ENCODE results near the gene HTT.

HTT gene

DNA sequence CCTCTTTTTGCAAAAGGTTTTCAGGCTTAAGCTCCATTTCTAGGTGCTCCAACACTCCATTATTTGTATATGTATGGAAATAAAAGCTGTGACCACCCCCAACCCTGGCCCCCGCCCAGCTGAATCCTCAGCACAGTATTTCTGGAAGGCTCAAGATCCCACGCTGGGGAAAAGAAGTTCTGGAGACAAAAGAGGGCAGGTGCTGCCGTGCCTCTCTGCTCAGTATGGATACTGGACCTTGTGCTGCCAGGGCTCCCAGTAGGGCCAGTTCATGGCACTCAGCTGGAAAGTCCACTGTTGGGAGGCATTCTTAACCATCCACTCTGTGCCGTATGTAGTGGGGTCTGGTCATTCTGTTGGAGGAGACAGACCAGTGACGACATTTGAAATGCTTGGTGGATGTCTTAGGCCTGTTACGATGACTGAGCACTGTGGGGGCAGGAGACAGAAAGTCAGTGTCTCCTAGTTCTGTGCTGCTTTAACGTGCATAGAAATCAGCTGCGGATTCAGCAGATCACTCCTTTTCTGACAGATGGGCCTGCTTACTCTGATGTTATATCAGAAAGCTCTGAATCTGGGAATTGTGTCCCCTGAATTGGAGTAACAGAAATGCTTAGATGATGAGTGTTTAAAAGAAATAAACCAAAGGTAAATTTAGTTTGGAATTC is 126.1 kb downstream of the HTT start:
- DNase-seq (ENCODE audit: low spot score) = no peak

DNA sequence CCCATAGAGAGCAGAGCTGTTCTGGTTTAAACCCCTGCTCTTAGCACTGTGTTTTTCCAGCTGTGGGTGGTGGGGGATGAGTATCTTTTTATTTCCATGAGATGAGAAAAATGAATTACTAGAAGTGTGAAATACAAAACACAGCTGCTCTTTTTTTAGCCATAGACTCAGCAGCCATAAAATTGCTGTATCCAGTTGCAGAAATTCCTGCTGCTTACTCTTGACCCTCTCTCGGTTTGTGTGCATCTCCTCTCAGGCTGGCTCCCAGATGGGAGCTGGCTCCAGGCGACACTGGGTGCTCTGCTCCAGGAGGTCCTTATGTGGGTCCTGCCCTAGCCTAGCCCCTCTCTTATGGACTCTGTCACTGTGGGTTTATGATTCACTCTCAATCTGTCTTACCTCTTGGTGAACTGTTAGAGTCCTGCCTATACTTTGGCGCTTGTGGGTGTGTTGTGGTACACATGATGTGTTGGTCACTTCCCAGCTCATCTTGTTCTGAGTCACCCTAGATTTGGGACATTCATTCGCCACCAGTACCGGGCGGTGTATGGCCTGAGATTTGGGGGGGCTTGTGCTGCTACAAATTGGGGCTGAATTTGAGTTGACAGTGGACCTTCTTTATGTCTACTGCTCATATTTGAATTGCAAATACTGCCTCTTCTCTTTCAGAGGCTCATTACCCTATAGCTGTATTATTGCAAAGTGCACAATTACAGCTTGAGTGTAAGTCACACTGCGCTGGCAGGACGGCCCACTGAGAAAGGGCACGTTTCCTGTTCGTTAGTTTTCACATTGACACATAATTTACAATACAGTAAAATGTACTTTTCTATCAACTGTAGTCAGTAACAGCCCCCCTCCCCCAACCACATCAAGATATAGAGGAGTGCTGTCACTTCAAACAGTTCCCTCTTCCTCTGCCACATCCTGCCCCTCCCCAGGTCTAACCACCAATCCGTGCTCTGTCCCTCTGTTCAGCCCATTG is 127.5 kb downstream of the HTT start:
- DNase-seq (ENCODE audit: low spot score) = no peak

DNA sequence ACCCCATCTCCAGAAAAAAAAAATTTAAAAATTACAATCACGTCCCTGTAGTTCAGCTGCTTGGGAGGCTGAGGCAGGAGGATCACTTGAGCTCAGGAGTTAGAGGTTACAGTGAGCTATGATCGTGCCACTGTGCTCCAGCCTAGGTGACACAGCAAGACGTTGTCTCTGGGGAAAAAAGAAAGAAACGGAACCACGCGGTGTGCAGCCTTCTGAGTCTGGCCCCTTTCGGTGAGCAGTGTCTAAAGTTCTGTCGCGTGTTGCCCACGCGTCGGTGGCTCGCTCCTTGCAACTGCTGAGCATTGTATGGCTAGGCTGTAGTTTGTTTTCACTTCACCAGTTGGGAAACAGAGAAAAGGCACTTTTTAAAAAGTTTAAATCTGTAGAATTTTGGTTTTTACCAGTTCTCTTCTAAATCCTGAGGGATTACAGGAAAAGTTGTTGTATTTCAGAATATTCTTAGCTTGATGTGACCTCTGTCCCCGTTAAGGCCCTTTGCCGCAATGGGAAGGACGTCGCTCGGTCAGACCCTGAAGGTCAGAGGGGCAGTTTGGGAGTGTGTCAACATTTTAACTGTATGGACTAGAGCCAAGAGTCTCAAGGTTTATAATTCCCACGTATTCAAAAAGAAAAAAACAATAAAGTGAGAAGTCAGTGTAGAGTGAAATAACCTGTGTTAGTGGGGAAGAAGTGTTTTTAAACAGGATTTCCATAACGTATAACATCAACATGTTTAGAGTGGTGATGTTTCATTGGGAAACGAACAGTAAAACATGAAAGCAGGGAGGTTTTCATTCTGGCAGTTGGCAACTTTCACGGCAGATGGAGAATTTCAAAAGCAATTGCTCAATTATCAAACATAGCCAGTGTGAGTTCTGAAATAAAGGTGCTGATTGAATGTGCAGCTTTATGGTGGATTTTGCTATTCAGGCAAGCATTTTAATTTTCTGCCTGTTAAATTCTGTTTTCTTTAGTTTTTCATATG is 128.6 kb downstream of the HTT start:
- no peak for DNase-seq (ENCODE audit: low spot score)

GRCh38 chr4:3203971-3204431 is 129.5 kb downstream of the HTT start:
- DNase-seq (ENCODE audit: low spot score) = no peak

GRCh38 chr4:3205995-3206394 is 131.5 kb downstream of the HTT start:
- no peak for DNase-seq (ENCODE audit: low spot score)

GRCh38 chr4:3206439-3207100 is 132.1 kb downstream of the HTT start:
- no peak for DNase-seq (ENCODE audit: low spot score)

- no peak for DNase-seq (ENCODE audit: low spot score)
Observed at GRCh38 chr4:3207531-3208037, 133.1 kb downstream of the HTT start.

GRCh38 chr4:3208826-3209225 is 134.3 kb downstream of the HTT start:
- no peak for DNase-seq (ENCODE audit: low spot score)

GRCh38 chr4:3209551-3210325 is 135.3 kb downstream of the HTT start:
- DNase-seq (ENCODE audit: low spot score) = no peak

DNA sequence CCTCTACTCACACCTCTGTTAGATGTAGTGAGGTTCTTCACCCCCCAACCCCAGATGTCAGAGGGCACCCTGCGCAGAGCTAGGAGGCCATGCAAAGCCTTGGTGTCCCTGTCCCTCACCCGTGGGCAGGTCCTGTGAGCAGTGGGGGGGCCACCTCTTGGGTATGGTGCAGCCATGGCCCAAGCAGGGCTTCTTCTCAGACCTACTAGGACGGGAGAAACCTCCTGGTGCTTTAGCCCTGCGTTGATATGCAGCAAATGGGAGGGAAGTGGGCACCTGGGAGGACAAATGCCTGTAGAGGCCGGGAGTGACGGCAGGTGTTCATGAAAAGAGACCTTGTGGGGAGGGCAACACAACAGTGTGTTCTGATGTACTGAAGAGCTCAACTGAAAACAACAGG is 136.0 kb downstream of the HTT start:
- no peak for DNase-seq (ENCODE audit: low spot score)

GRCh38 chr4:3211866-3212265 is 137.4 kb downstream of the HTT start:
- no peak for DNase-seq (ENCODE audit: low spot score)

- DNase-seq (ENCODE audit: low spot score) = no peak
Observed at GRCh38 chr4:3212391-3213105, 138.1 kb downstream of the HTT start.

GRCh38 chr4:3213106-3213425 is 138.6 kb downstream of the HTT start:
- no peak for DNase-seq (ENCODE audit: low spot score)

DNA sequence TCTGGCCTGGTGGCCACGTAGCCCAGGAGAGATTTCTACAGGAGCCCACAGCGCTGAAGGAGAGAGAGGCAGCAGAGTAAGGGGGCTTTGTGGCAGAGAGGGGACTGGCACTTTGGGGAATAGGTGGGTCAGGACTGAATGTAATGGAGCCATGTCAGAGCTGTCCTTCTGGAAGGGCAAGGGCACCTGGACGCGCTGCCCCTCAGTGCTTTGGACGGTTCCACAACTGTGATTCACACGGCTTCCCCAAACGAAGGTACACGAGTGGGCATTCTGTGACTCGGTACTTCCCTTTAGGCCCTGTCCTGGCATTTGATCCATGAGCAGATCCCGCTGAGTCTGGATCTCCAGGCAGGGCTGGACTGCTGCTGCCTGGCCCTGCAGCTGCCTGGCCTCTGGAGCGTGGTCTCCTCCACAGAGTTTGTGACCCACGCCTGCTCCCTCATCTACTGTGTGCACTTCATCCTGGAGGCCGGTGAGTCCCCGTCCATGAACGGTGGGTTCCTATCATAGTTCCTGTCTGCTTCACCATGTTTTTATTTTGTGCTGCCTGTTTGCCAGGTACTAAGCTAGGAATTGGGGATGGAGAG is 139.3 kb downstream of the HTT start:
- DNase-seq (ENCODE audit: low spot score) = no peak

GRCh38 chr4:3215256-3215655 is 140.8 kb downstream of the HTT start:
- no peak for DNase-seq (ENCODE audit: low spot score)

GRCh38 chr4:3215733-3216132 is 141.3 kb downstream of the HTT start:
- DNase-seq (ENCODE audit: low spot score) = no peak

DNA sequence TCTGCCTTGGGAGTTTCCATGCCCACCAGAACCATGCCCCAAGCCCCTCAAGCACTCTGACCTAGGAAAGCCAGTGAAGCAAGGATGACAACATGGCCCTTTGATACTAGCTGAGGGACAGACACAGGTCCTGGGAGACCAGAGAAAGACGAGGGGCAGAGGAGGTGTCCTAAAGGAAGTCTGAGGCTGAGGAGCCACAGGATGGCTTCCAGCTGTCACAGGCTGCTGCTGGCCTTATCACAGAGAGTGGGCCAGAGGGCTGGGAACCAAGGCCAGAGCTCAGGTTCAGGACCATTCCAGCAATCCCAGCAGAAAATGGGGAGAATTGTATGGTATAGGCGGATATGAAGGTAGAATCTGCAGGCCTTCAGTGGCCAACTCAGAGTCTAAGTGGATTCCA is 142.8 kb downstream of the HTT start:
- no peak for DNase-seq (ENCODE audit: low spot score)

GRCh38 chr4:3217771-3218170 is 143.3 kb downstream of the HTT start:
- no peak for DNase-seq (ENCODE audit: low spot score)
